Measurements from ENCODE around the gene MBL2.

The MBL2 gene

GRCh38 chr10:52772623-52773022, at the start of gene MBL2:
Gene MBL2, minus strand, starts transcription at chr10:52772784. Its CDS starts 1,149 bp downstream, at chr10:52771635.
- DNase-seq, result no peak
- Histone ChIP-seq H3K9me3 (no peaks in the 10 kb centered on the region), H3K4me3 (no peak within 1 kb of the TSS), H3K27me3 (no peaks in the 10 kb centered on the region), H3K36me3 (no peaks in the 10 kb centered on the region), H3K4me1 (no peaks in the 10 kb centered on the region), H3K27ac (no peak within 1 kb of the TSS)
- TF ChIP-seq, protein P1, sequence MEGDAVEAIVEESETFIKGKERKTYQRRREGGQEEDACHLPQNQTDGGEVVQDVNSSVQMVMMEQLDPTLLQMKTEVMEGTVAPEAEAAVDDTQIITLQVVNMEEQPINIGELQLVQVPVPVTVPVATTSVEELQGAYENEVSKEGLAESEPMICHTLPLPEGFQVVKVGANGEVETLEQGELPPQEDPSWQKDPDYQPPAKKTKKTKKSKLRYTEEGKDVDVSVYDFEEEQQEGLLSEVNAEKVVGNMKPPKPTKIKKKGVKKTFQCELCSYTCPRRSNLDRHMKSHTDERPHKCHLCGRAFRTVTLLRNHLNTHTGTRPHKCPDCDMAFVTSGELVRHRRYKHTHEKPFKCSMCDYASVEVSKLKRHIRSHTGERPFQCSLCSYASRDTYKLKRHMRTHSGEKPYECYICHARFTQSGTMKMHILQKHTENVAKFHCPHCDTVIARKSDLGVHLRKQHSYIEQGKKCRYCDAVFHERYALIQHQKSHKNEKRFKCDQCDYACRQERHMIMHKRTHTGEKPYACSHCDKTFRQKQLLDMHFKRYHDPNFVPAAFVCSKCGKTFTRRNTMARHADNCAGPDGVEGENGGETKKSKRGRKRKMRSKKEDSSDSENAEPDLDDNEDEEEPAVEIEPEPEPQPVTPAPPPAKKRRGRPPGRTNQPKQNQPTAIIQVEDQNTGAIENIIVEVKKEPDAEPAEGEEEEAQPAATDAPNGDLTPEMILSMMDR (IDR thresholded peaks at IDR 0.05), result no peak
- intact Hi-C loops (cut with DNase I; ENCODE audit: low total_unique reads), result no loop called here

- Histone ChIP-seq H3K4me1 (no peaks in the 10 kb centered on the region), H3K4me3 (no peak overlapping the region), H3K27ac (no peak overlapping the region), H3K36me3 (no peaks in the 10 kb centered on the region), H3K9me3 (no peaks in the 10 kb centered on the region), H3K27me3 (no peaks in the 10 kb centered on the region)
- intact Hi-C loops (cut with DNase I; ENCODE audit: low total_unique reads), result no loop called here
- DNase-seq, result no peak
- TF ChIP-seq, protein P1 (IDR thresholded peaks at IDR 0.05), result no peak
Observed at GRCh38 chr10:52820309-52820708, 47.7 kb upstream of the MBL2 start.

DNA sequence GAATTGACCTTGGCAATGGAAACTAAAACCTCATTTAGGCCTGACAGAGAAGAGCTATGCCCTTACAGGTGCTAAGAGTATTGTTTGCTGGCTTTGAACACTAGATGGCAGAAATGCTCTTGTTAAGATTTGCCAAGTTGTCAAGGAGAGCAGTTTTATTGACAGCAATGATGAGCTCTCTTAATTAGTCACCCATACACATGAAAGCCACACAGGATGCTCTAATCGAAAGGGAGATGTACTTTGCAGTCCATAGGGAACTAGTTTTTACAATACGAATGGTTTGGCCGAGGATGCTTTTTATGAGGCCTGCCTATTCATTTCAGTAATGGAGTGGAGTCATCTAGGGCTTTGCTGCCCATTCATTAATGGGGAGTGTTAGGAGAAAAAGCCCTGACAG, 45.4 kb upstream of the MBL2 start:
- Histone ChIP-seq H3K27ac (no peak overlapping the region), H3K4me3 (no peak overlapping the region), H3K9me3 (no peaks in the 10 kb centered on the region), H3K4me1 (no peaks in the 10 kb centered on the region), H3K36me3 (no peaks in the 10 kb centered on the region), H3K27me3 (no peaks in the 10 kb centered on the region)
- no peak for DNase-seq
- intact Hi-C loops (cut with DNase I; ENCODE audit: low total_unique reads), result no loop called here
- TF ChIP-seq, protein P1 (IDR thresholded peaks at IDR 0.05), result no peak

DNA sequence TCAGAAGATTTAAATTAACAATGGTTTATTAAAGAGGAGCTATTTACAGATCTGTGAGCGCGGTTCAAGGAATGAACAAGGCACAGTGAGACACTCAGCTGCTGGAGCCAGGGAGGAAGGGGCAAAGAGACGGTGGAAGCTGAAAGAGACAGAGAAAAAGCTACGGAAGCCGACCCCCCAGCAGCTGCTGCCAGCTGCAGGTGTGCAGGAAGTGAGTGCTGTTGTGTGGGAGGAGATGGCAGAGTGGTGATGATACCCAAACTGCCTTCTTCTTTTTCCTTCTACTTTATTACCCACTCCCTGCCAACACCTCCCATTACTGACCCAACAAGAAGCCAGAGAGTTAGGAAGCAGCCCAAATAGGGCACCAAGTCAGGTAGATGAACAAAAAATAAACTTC, 41.9 kb upstream of the MBL2 start:
- Histone ChIP-seq H3K9me3 (no peaks in the 10 kb centered on the region), H3K27ac (no peak overlapping the region), H3K36me3 (no peaks in the 10 kb centered on the region), H3K4me3 (no peak overlapping the region), H3K4me1 (no peaks in the 10 kb centered on the region), H3K27me3 (no peaks in the 10 kb centered on the region)
- intact Hi-C loops (cut with DNase I; ENCODE audit: low total_unique reads), result no loop called here
- TF ChIP-seq, protein P1 (IDR thresholded peaks at IDR 0.05), result no peak
- DNase-seq, result no peak

- no peak for DNase-seq
- Histone ChIP-seq H3K9me3 (no peaks in the 10 kb centered on the region), H3K4me1 (no peaks in the 10 kb centered on the region), H3K36me3 (no peaks in the 10 kb centered on the region), H3K27me3 (no peaks in the 10 kb centered on the region), H3K4me3 (no peak overlapping the region), H3K27ac (no peak overlapping the region)
- TF ChIP-seq, protein P1 (IDR thresholded peaks at IDR 0.05), result no peak
- intact Hi-C loops (cut with DNase I; ENCODE audit: low total_unique reads), result no loop called here
Observed at GRCh38 chr10:52811776-52812175, 39.2 kb upstream of the MBL2 start.

DNA sequence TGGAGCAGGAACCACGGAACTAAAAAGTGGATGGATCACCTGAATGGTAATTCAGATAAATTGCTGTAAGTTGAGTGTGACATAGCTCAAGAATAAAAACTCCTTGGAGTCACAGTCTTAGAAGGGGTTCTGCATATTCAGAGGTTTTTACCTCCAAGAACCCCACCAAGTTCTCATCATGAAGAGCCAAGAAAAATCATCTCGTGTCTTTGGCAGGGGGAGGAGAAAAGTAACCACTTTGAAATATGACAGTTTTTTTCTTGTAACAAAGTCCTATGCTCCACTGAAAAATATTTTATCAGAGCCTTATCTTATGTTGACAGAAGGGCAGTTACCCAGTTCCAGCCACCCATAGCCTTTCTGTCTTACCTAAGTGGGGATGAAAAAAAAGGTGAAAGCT, 38.2 kb upstream of the MBL2 start:
- Histone ChIP-seq H3K27me3 (no peaks in the 10 kb centered on the region), H3K36me3 (no peaks in the 10 kb centered on the region), H3K27ac (no peak overlapping the region), H3K9me3 (no peaks in the 10 kb centered on the region), H3K4me1 (no peaks in the 10 kb centered on the region), H3K4me3 (no peak overlapping the region)
- intact Hi-C loops (cut with DNase I; ENCODE audit: low total_unique reads), result no loop called here
- DNase-seq, result no peak
- TF ChIP-seq, protein P1 (IDR thresholded peaks at IDR 0.05), result no peak

All from tibial artery (tissue), 4 donors.